HepG2 (cell line): Measurements from ENCODE around the gene NAGS. TPM values are rescaled to one million over a fixed set of nuclear protein-coding genes. Genes with fewer than 3 reads are reported as not detected.

Experiments
- ATF5 ChIP-seq: sonication (generic); formaldehyde crosslinking; IDR thresholded peaks from 2 replicates; pipeline ENCODE4 v1.4.0; 2020; ENCODE audit warnings: mild to moderate bottlenecking, low read depth, missing genetic modification reagents
- CBX1 ChIP-seq: IDR thresholded peaks from one replicate; pipeline ENCODE4 v1.6.1; 2016; ENCODE audit warnings: antibody characterized with exemption, low read depth
- EZH2 ChIP-seq: conservative IDR thresholded peaks from 2 replicates; pipeline ENCODE4 v1.6.1; 2012; ENCODE audit warnings: mild to moderate bottlenecking, low read depth, low read length, moderate library complexity
- FOSL1 ChIP-seq: sonication (generic); formaldehyde crosslinking; IDR thresholded peaks from 2 replicates; pipeline ENCODE4 v1.9.0; 2021; ENCODE audit warnings: missing genetic modification reagents, borderline replicate concordance
- KLF13 ChIP-seq: sonication (generic); formaldehyde crosslinking; IDR thresholded peaks from 2 replicates; pipeline ENCODE4 v1.4.0; 2020; ENCODE audit warnings: mild to moderate bottlenecking, missing genetic modification reagents
- MATR3 ChIP-seq: sonication (generic); formaldehyde crosslinking; IDR thresholded peaks from 2 replicates; pipeline ENCODE4 v1.4.0; 2020; ENCODE audit warnings: missing genetic modification reagents
- MBNL3 ChIP-seq: fragments of 250-450 bp; sonication (Bioruptor Pico); conservative IDR thresholded peaks from 2 replicates; pipeline ENCODE4 v1.8.0; 2022; ENCODE audit warnings: mild to moderate bottlenecking, inconsistent platforms
- NAIF1 ChIP-seq: sonication (generic); formaldehyde crosslinking; IDR thresholded peaks from 2 replicates; pipeline ENCODE4 v1.5.0; 2020; ENCODE audit warnings: mild to moderate bottlenecking, missing genetic modification reagents, borderline replicate concordance
- NR3C1 ChIP-seq: sonication (generic); formaldehyde crosslinking; IDR thresholded peaks from 2 replicates; pipeline ENCODE4 v1.4.0; 2020; ENCODE audit warnings: missing genetic modification reagents
- PBX3 ChIP-seq: sonication (generic); formaldehyde crosslinking; IDR thresholded peaks from 2 replicates; pipeline ENCODE4 v1.8.1; 2023; ENCODE audit warnings: missing genetic modification reagents, inconsistent platforms, borderline replicate concordance
- THAP7 ChIP-seq: sonication (generic); formaldehyde crosslinking; IDR thresholded peaks from 2 replicates; pipeline ENCODE4 v1.8.1; 2023; ENCODE audit warnings: mild to moderate bottlenecking, missing genetic modification reagents
- TOPORS ChIP-seq: sonication (generic); formaldehyde crosslinking; IDR thresholded peaks from 2 replicates; pipeline ENCODE4 v1.8.0; 2023; ENCODE audit warnings: mild to moderate bottlenecking, missing genetic modification reagents
- ZBTB3 ChIP-seq: sonication (generic); formaldehyde crosslinking; IDR thresholded peaks from 2 replicates; pipeline ENCODE4 v1.4.0; 2020; ENCODE audit warnings: low read depth, mild to moderate bottlenecking, moderate library complexity, missing genetic modification reagents, borderline replicate concordance
- ZBTB4 ChIP-seq: sonication (generic); formaldehyde crosslinking; IDR thresholded peaks from 2 replicates; pipeline ENCODE4 v1.4.0; 2020; ENCODE audit warnings: missing genetic modification reagents, mild to moderate bottlenecking, borderline replicate concordance
- ZKSCAN8 ChIP-seq: IDR thresholded peaks from 2 replicates; pipeline ENCODE4 v1.6.1; 2016; ENCODE audit warnings: borderline replicate concordance, missing genetic modification reagents, missing compliant biosample characterization
- ZNF121 ChIP-seq: sonication (generic); formaldehyde crosslinking; IDR thresholded peaks from 2 replicates; pipeline ENCODE4 v1.5.0; 2020; ENCODE audit warnings: mild to moderate bottlenecking, missing genetic modification reagents
- ZNF205 ChIP-seq: IDR thresholded peaks from 2 replicates; pipeline ENCODE4 v1.6.1; 2018; ENCODE audit warnings: missing biosample characterization, missing genetic modification reagents
- ZNF256 ChIP-seq: sonication (generic); formaldehyde crosslinking; conservative IDR thresholded peaks from 2 replicates; pipeline ENCODE4 v1.4.0; 2020; ENCODE audit warnings: missing genetic modification reagents
- ZNF333 ChIP-seq: sonication (generic); formaldehyde crosslinking; IDR thresholded peaks from 2 replicates; pipeline ENCODE4 v1.4.0; 2020; ENCODE audit warnings: mild to moderate bottlenecking, missing genetic modification reagents, borderline replicate concordance
- ZNF44 ChIP-seq: sonication (generic); formaldehyde crosslinking; IDR thresholded peaks from 2 replicates; pipeline ENCODE4 v1.5.1; 2020; ENCODE audit warnings: mild to moderate bottlenecking, missing genetic modification reagents
- ZNF790 ChIP-seq: sonication (generic); formaldehyde crosslinking; IDR thresholded peaks from 2 replicates; pipeline ENCODE4 v1.8.0; 2022; ENCODE audit warnings: missing genetic modification reagents, mild to moderate bottlenecking, borderline replicate concordance
- ZNF83 ChIP-seq: sonication (generic); formaldehyde crosslinking; IDR thresholded peaks from 2 replicates; pipeline ENCODE4 v1.4.0; 2020; ENCODE audit warnings: missing genetic modification reagents, mild to moderate bottlenecking, borderline replicate concordance
- ZSCAN12 ChIP-seq: sonication (generic); formaldehyde crosslinking; IDR thresholded peaks from 2 replicates; pipeline ENCODE4 v1.9.0; 2021; ENCODE audit warnings: mild to moderate bottlenecking, missing genetic modification reagents
- polyA plus RNA-seq, 8 experiments: library from polyadenylated mRNA; depleted of rRNA in 3 of 8; stranded (reverse) in 7 of 8; unstranded in 1 of 8; fragments of >200 nt; fragmentation: Illumina TruSeq in 4 of 8; extraction: Trizol in 4 of 8; gene quantifications; 2 replicates each; pipeline versions ENCODE4 v1.2.1 to v1.2.3, GENCODE V29; 2011 to 2016; ENCODE audit warnings: low read depth in 4 of 8, missing spikeins in 1 of 8, mixed read lengths in 1 of 8; ENCODE audit not compliant: insufficient read depth in 1 of 8
- total RNA-seq, 5 experiments: library from RNA; depleted of rRNA; stranded (reverse); fragments of >200 nt; fragmentation: Illumina TruSeq; extraction: Trizol; gene quantifications; 2 replicates each; pipeline ENCODE4 v1.2.3, GENCODE V29; 2016; ENCODE audit warnings: low read depth in 1 of 5

NAGS gene
- total and polyA plus RNA-seq, 2 of the 13 experiments (the other 11 are each of a cell fraction or from before 2014, with no cell fraction given) = 4.3 to 5.1 TPM

GRCh38 chr17:43983515-43984411 is 20.7 kb upstream of the NAGS start (continued):
- no peak for TF ChIP-seq PBX3 (CRISPR knock-in tag)
- TF ChIP-seq ZNF121 (CRISPR knock-in tag) = peak; percentile 30; the same call in 1 of the 2 replicates
- TF ChIP-seq ZNF256 (CRISPR knock-in tag) = 0 out of 2 replicates have a peak, but pooled peaks have one; percentile 31
- peak; percentile 64; the same call in 1 of the 2 replicates for TF ChIP-seq ZNF205 (CRISPR knock-in tag)
- TF ChIP-seq MBNL3 (CRISPR knock-in tag) = no peak
- TF ChIP-seq MATR3 (CRISPR knock-in tag) = no peak
- TF ChIP-seq ZNF44 (CRISPR knock-in tag) = peak; percentile 96
- TF ChIP-seq CBX1 = no peak
- TF ChIP-seq ZNF790 (CRISPR knock-in tag) = no peak; the same call in 1 of the 2 replicates
- peak; percentile 84 for TF ChIP-seq THAP7 (CRISPR knock-in tag)
- TF ChIP-seq ZBTB4 = no peak
- TF ChIP-seq NAIF1 = peak; percentile 98
- no peak for TF ChIP-seq ZKSCAN8 (CRISPR knock-in tag)
- TF ChIP-seq TOPORS (CRISPR knock-in tag) = peak; percentile 67; the same call in 1 of the 2 replicates
- TF ChIP-seq ZBTB3 (CRISPR knock-in tag) = peak; percentile 49; the same call in 1 of the 2 replicates
- TF ChIP-seq NR3C1 (CRISPR knock-in tag) = no peak
- TF ChIP-seq ZNF333 (CRISPR knock-in tag) = peak; percentile 97
- no peak for TF ChIP-seq ATF5 (CRISPR knock-in tag)
- TF ChIP-seq EZH2 = no peak
- TF ChIP-seq KLF13 (CRISPR knock-in tag) = no peak
- TF ChIP-seq ZSCAN12 (CRISPR knock-in tag) = no peak
- TF ChIP-seq ZNF83 (CRISPR knock-in tag) = peak; percentile 85; the same call in 1 of the 2 replicates
- no peak; the same call in 1 of the 2 replicates for TF ChIP-seq FOSL1 (CRISPR knock-in tag)
